SK-N-SH (cell line): ENCODE data around the gene FDX1. TPM values are rescaled to one million over a fixed set of nuclear protein-coding genes. Genes with fewer than 3 reads are reported as not detected.

Source experiments
- CTCF ChIA-PET: fragments of 300-600, 350-600 bp; formaldehyde crosslinking; extraction: SDS; loops from one replicate; lab custom pipeline; 2021; lab: Yijun Ruan, JAX
- POLR2A ChIA-PET: fragments of 350-600 bp; sonication (Branson Sonifier 250); formaldehyde crosslinking; extraction: SDS; loops from one replicate; lab custom pipeline; 2020; ENCODE audit warnings: antibody characterized with exemption, inconsistent platforms; lab: Yijun Ruan, JAX
- DNase-seq: peaks from one replicate; pipeline ENCODE4 v3.0.0; 2012
- H2AFZ ChIP-seq: fragments of 200-600 bp; sonication (generic); 2 replicates; pipeline ENCODE4 v1.8.1; 2016; ENCODE audit warnings: antibody characterized with exemption, mild to moderate bottlenecking, low read depth
- H3F3A ChIP-seq: fragments of 200-600 bp; sonication (generic); replicated peaks from 2 replicates; pipeline ENCODE3; 2016; ENCODE audit warnings: antibody characterized with exemption, mild to moderate bottlenecking; ENCODE audit not compliant: insufficient read depth
- H3K27ac ChIP-seq, 2 experiments: fragments of 200-500 bp in 1 of 2; fragments of 200-600 bp in 1 of 2; sonication (Bioruptor generic) in 1 of 2; sonication (generic), shearing (Covaris generic) in 1 of 2; 2 replicates each; pipeline versions ENCODE4 v1.5.1 to v1.6.1; 2014 to 2016; ENCODE audit warnings: low read depth in 2 of 2, inconsistent platforms in 1 of 2, low read length in 1 of 2, mild to moderate bottlenecking in 1 of 2, mixed read lengths in 1 of 2
- H3K27me3 ChIP-seq: fragments of 200-600 bp; sonication (generic), shearing (Covaris generic); 2 replicates; pipeline ENCODE4 v1.6.1; 2016; ENCODE audit warnings: mixed run types; ENCODE audit not compliant: insufficient read depth
- H3K36me3 ChIP-seq, 2 experiments: fragments of 200-500 bp in 1 of 2; fragments of 200-600 bp in 1 of 2; sonication (Bioruptor generic) in 1 of 2; sonication (generic) in 1 of 2; replicated peaks in 1 of 2; 2 replicates each; pipeline versions ENCODE3 to v1.5.1; 2014 to 2016; ENCODE audit warnings: low read length in 1 of 2, mild to moderate bottlenecking in 1 of 2; ENCODE audit not compliant: insufficient read depth in 2 of 2, control insufficient read depth in 1 of 2
- H3K4me1 ChIP-seq, 2 experiments: fragments of 200-500 bp in 1 of 2; fragments of 200-600 bp in 1 of 2; sonication (Bioruptor generic) in 1 of 2; sonication (generic), shearing (Covaris generic) in 1 of 2; 2 replicates each; pipeline versions ENCODE4 v1.5.1 to v1.6.1; 2014 to 2016; ENCODE audit warnings: low read depth in 1 of 2, low read length in 1 of 2, mixed run types in 1 of 2; ENCODE audit not compliant: insufficient read depth in 2 of 2, control insufficient read depth in 1 of 2
- H3K4me2 ChIP-seq: fragments of 200-600 bp; sonication (generic), shearing (Covaris generic); 2 replicates; pipeline ENCODE4 v1.6.1; 2017; ENCODE audit warnings: mixed run types
- H3K4me3 ChIP-seq, 2 experiments: fragments of 200-500 bp in 1 of 2; fragments of 200-600 bp in 1 of 2; sonication (Bioruptor generic) in 1 of 2; sonication (generic), shearing (Covaris generic) in 1 of 2; 2 replicates each; pipeline versions ENCODE4 v1.5.1 to v1.8.1; 2014 to 2016; ENCODE audit warnings: low read depth in 2 of 2, inconsistent platforms in 1 of 2, low read length in 1 of 2, mild to moderate bottlenecking in 1 of 2, mixed read lengths in 1 of 2, moderate library complexity in 1 of 2
- H3K79me2 ChIP-seq: fragments of 200-600 bp; sonication (generic); 2 replicates; pipeline ENCODE4 v1.8.1; 2017; ENCODE audit warnings: mild to moderate bottlenecking; ENCODE audit not compliant: insufficient read depth
- H3K9ac ChIP-seq: fragments of 200-600 bp; sonication (generic); 2 replicates; pipeline ENCODE4 v1.6.1; 2017; ENCODE audit warnings: mixed run types
- H3K9me2 ChIP-seq: fragments of 200-600 bp; sonication (generic); 2 replicates; pipeline ENCODE4 v1.6.1; 2017; ENCODE audit warnings: mixed run types
- H3K9me3 ChIP-seq: fragments of 200-600 bp; sonication (generic); 2 replicates; pipeline ENCODE4 v1.6.1; 2017; ENCODE audit warnings: mixed run types, mild to moderate bottlenecking, moderate library complexity
- H4K20me1 ChIP-seq: fragments of 200-600 bp; sonication (generic); 2 replicates; pipeline ENCODE4 v1.6.1; 2017; ENCODE audit warnings: mild to moderate bottlenecking, mixed run types; ENCODE audit not compliant: insufficient read depth
- ELF1 ChIP-seq: IDR thresholded peaks from 2 replicates; pipeline ENCODE4 v1.4.0; 2012
- FOXM1 ChIP-seq: IDR thresholded peaks from 2 replicates; pipeline ENCODE4 v1.4.0; 2012; ENCODE audit warnings: low read depth, mild to moderate bottlenecking
- GABPA ChIP-seq: IDR thresholded peaks from 2 replicates; pipeline ENCODE4 v1.4.0; 2012; ENCODE audit warnings: low read depth, mild to moderate bottlenecking
- GATA2 ChIP-seq: sonication (generic); formaldehyde crosslinking; IDR thresholded peaks from 2 replicates; pipeline ENCODE4 v1.5.0; 2020; ENCODE audit warnings: mild to moderate bottlenecking, missing genetic modification reagents
- MEF2A ChIP-seq: IDR thresholded peaks from 2 replicates; pipeline ENCODE4 v1.4.0; 2012; ENCODE audit warnings: low read depth, borderline replicate concordance
- MXI1 ChIP-seq: IDR thresholded peaks from 2 replicates; pipeline ENCODE4 v1.6.1; 2012; ENCODE audit warnings: mild to moderate bottlenecking, low read depth, low read length, improper control_type of control experiment
- NFIC ChIP-seq: IDR thresholded peaks from 2 replicates; pipeline ENCODE4 v1.4.0; 2012; ENCODE audit warnings: borderline replicate concordance
- RCOR1 ChIP-seq: fragments of 150-350 bp; IDR thresholded peaks from 2 replicates; pipeline ENCODE4 v1.6.1; 2017; ENCODE audit warnings: antibody characterized with exemption, low read length
- RXRA ChIP-seq: IDR thresholded peaks from 2 replicates; pipeline ENCODE4 v1.4.0; 2012; ENCODE audit warnings: low read depth, mild to moderate bottlenecking, borderline replicate concordance
- SIN3A ChIP-seq: IDR thresholded peaks from 2 replicates; pipeline ENCODE4 v1.6.1; 2012; ENCODE audit warnings: low read depth, mild to moderate bottlenecking, low read length, moderate library complexity, borderline replicate concordance
- SMC3 ChIP-seq: IDR thresholded peaks from 2 replicates; pipeline ENCODE4 v1.6.1; 2012; ENCODE audit warnings: low read depth, low read length, improper control_type of control experiment
- TAF1 ChIP-seq: IDR thresholded peaks from 2 replicates; pipeline ENCODE4 v1.6.1; 2012; ENCODE audit warnings: low read depth, mild to moderate bottlenecking, low read length, moderate library complexity, borderline replicate concordance
- TEAD4 ChIP-seq: IDR thresholded peaks from 2 replicates; pipeline ENCODE4 v1.4.0; 2012; ENCODE audit warnings: mild to moderate bottlenecking, borderline replicate concordance; ENCODE audit not compliant: insufficient read depth
- WGBS: methylation state at CpG from one replicate; pipeline ENCODE4 v1.1.6; 2017; ENCODE audit warnings: low lambda C conversion rate; 5-methylcytosine and 5-hydroxymethylcytosine counted together
- polyA plus RNA-seq, 3 experiments: library from polyadenylated mRNA; depleted of rRNA; stranded (reverse); fragments of >200 nt; gene quantifications; 2 replicates each; pipeline ENCODE4 v1.2.3, GENCODE V29; 2012
- TF ChIP-seq, protein P1 (sequence below): IDR thresholded peaks from 2 replicates; pipeline ENCODE4 v1.6.1; 2012; ENCODE audit warnings: mild to moderate bottlenecking, low read depth, low read length, moderate library complexity
- TF ChIP-seq, protein P2 (sequence below): IDR thresholded peaks from 2 replicates; pipeline ENCODE4; 2012
- TF ChIP-seq, protein P3 (sequence below): fragments of 150-350 bp; IDR thresholded peaks from 2 replicates; pipeline ENCODE4 v1.6.1; 2017; ENCODE audit warnings: antibody characterized with exemption, low read length, low read depth, borderline replicate concordance
- TF ChIP-seq, protein P4 (sequence below): fragments of 150-350 bp; IDR thresholded peaks from 2 replicates; pipeline ENCODE4 v1.6.1; 2016; ENCODE audit warnings: mild to moderate bottlenecking, low read depth, low read length
- TF ChIP-seq, protein P5 (sequence below): IDR thresholded peaks from 2 replicates; pipeline ENCODE4 v1.4.0; 2012; ENCODE audit warnings: low read depth, borderline replicate concordance
- TF ChIP-seq, protein P6 (sequence below): IDR thresholded peaks from 2 replicates; pipeline ENCODE4 v1.4.0; 2012; ENCODE audit warnings: low read depth, borderline replicate concordance

Gene FDX1
- polyA plus RNA-seq, 1 of the 3 experiments (the other 2 are of a cell fraction): 4.0 TPM

DNA sequence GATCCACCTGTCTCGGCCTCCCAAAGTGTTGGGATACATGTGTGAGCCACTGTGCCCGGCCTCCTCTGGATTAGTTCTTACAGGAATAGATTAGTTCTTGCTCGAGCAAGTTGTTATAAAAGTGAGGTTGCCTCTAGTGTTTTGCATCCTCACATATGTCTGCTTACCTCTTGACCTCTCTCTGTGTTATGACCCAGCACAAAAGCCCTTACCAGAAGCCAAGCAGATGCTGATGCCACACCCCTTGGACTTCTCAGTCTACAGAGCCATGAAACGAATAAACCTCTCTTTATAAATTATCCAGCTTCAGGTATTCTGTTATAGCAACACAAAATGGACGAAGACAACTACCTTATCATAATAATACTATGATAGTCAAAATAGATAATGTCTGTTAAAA, 22.4 kb upstream of the FDX1 start (continued):
- TF ChIP-seq, protein P1, sequence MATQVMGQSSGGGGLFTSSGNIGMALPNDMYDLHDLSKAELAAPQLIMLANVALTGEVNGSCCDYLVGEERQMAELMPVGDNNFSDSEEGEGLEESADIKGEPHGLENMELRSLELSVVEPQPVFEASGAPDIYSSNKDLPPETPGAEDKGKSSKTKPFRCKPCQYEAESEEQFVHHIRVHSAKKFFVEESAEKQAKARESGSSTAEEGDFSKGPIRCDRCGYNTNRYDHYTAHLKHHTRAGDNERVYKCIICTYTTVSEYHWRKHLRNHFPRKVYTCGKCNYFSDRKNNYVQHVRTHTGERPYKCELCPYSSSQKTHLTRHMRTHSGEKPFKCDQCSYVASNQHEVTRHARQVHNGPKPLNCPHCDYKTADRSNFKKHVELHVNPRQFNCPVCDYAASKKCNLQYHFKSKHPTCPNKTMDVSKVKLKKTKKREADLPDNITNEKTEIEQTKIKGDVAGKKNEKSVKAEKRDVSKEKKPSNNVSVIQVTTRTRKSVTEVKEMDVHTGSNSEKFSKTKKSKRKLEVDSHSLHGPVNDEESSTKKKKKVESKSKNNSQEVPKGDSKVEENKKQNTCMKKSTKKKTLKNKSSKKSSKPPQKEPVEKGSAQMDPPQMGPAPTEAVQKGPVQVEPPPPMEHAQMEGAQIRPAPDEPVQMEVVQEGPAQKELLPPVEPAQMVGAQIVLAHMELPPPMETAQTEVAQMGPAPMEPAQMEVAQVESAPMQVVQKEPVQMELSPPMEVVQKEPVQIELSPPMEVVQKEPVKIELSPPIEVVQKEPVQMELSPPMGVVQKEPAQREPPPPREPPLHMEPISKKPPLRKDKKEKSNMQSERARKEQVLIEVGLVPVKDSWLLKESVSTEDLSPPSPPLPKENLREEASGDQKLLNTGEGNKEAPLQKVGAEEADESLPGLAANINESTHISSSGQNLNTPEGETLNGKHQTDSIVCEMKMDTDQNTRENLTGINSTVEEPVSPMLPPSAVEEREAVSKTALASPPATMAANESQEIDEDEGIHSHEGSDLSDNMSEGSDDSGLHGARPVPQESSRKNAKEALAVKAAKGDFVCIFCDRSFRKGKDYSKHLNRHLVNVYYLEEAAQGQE: no peak
- TF ChIP-seq GABPA: no peak
- TF ChIP-seq, protein P2, sequence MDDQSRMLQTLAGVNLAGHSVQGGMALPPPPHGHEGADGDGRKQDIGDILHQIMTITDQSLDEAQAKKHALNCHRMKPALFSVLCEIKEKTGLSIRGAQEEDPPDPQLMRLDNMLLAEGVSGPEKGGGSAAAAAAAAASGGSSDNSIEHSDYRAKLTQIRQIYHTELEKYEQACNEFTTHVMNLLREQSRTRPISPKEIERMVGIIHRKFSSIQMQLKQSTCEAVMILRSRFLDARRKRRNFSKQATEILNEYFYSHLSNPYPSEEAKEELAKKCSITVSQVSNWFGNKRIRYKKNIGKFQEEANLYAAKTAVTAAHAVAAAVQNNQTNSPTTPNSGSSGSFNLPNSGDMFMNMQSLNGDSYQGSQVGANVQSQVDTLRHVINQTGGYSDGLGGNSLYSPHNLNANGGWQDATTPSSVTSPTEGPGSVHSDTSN: no peak
- TF ChIP-seq GATA2 (CRISPR knock-in tag): no peak

DNA sequence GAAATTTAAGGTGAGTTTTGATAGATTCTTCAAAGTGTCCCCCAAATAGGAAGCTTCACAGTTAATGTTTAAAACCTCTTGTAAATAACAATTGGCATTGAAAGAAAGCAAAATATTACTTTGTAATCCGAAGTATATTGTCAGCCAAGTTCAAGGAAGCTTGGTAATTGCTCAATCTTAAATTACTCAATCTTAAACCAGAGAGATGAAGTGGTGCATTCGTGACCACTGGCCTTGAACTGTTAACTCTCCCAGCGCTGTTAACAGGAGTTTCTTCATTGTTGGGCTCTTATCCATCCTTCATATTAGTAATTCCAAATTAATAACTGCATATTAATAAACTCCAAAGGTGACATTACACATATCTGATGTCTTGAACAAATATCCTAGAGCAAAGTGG, 20.6 kb upstream of the FDX1 start:
- TF ChIP-seq GABPA (no peak), FOXM1 (no peak), GATA2 (CRISPR knock-in tag) (no peak), TEAD4 (no peak), RCOR1 (no peak), ELF1 (no peak), MXI1 (no peak), MEF2A (no peak), RXRA (no peak), NFIC (no peak), TAF1 (no peak), SMC3 (no peak), SIN3A (no peak)
- TF ChIP-seq, protein P3, sequence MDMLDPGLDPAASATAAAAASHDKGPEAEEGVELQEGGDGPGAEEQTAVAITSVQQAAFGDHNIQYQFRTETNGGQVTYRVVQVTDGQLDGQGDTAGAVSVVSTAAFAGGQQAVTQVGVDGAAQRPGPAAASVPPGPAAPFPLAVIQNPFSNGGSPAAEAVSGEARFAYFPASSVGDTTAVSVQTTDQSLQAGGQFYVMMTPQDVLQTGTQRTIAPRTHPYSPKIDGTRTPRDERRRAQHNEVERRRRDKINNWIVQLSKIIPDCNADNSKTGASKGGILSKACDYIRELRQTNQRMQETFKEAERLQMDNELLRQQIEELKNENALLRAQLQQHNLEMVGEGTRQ: no peak
- TF ChIP-seq, protein P4, sequence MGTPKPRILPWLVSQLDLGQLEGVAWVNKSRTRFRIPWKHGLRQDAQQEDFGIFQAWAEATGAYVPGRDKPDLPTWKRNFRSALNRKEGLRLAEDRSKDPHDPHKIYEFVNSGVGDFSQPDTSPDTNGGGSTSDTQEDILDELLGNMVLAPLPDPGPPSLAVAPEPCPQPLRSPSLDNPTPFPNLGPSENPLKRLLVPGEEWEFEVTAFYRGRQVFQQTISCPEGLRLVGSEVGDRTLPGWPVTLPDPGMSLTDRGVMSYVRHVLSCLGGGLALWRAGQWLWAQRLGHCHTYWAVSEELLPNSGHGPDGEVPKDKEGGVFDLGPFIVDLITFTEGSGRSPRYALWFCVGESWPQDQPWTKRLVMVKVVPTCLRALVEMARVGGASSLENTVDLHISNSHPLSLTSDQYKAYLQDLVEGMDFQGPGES: no peak
- TF ChIP-seq, protein P5, sequence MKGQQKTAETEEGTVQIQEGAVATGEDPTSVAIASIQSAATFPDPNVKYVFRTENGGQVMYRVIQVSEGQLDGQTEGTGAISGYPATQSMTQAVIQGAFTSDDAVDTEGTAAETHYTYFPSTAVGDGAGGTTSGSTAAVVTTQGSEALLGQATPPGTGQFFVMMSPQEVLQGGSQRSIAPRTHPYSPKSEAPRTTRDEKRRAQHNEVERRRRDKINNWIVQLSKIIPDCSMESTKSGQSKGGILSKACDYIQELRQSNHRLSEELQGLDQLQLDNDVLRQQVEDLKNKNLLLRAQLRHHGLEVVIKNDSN: no peak
- TF ChIP-seq, protein P6, sequence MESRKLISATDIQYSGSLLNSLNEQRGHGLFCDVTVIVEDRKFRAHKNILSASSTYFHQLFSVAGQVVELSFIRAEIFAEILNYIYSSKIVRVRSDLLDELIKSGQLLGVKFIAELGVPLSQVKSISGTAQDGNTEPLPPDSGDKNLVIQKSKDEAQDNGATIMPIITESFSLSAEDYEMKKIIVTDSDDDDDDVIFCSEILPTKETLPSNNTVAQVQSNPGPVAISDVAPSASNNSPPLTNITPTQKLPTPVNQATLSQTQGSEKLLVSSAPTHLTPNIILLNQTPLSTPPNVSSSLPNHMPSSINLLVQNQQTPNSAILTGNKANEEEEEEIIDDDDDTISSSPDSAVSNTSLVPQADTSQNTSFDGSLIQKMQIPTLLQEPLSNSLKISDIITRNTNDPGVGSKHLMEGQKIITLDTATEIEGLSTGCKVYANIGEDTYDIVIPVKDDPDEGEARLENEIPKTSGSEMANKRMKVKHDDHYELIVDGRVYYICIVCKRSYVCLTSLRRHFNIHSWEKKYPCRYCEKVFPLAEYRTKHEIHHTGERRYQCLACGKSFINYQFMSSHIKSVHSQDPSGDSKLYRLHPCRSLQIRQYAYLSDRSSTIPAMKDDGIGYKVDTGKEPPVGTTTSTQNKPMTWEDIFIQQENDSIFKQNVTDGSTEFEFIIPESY: no peak
- TF ChIP-seq, all 33 proteins: peak for 0
- Histone ChIP-seq H3K4me3 (no peak overlapping the region), H3K36me3 (no peaks in the 10 kb centered on the region), H3K27ac (no peak overlapping the region), H3K79me2 (no peaks in the 10 kb centered on the region), H3K9ac (no peak overlapping the region), H3K9me2 (no peaks in the 10 kb centered on the region), H3K4me2 (no peak overlapping the region), H3K9me3 (no peaks in the 10 kb centered on the region), H2AFZ (no peak overlapping the region), H3K27me3 (no peaks in the 10 kb centered on the region), H3F3A (no peaks in the 10 kb centered on the region), H3K4me1 (no peaks in the 10 kb centered on the region), H4K20me1 (no peaks in the 10 kb centered on the region)
- POLR2A ChIA-PET: no interaction called here
- no peak for DNase-seq
- CTCF ChIA-PET: interaction anchor here (0.6 to 1.3 kb wide), 2 partner anchors 8 to 278 kb away, joined by 3 read pairs; no protein-coding TSS in a partner anchor
- 22% methylated on average over 3 of the region's 3 CpGs for WGBS
